CD14-positive monocyte (primary cell): ENCODE measurements around the gene FAM180B. TPM values are rescaled to one million over a fixed set of nuclear protein-coding genes. Genes with fewer than 3 reads are reported as not detected.

Experiments
- DNase-seq, 3 donors: peaks; one replicate each; pipeline ENCODE4 v3.0.0-alpha.2; 2011 to 2022
- H2AFZ ChIP-seq: 2 replicates; pipeline ENCODE4 v1.6.0; 2012; ENCODE audit warnings: mild to moderate bottlenecking, low read depth, low read length, inconsistent platforms; ENCODE audit not compliant: insufficient read depth, poor library complexity, severe bottlenecking
- H3K27ac ChIP-seq, 2 donors: 1 replicate in 1 of 2; 2 replicates in 1 of 2; pipeline ENCODE4 v1.5.1; 2012 to 2013; ENCODE audit warnings: low read length in 2 of 2, control low read depth in 1 of 2, inconsistent platforms in 1 of 2, low read depth in 1 of 2, mild to moderate bottlenecking in 1 of 2
- H3K27me3 ChIP-seq, 2 donors: one replicate each; pipeline versions ENCODE4 v1.6.0 to v1.6.1; 2011 to 2013; ENCODE audit warnings: low read length in 2 of 2; ENCODE audit not compliant: control insufficient read depth in 2 of 2, insufficient read depth in 2 of 2
- H3K36me3 ChIP-seq, 2 donors: replicated peaks in 1 of 2; 1 replicate in 1 of 2; 2 replicates in 1 of 2; pipeline versions ENCODE4 v1.5.1 to v1.6.1; 2012 to 2013; ENCODE audit warnings: low read length in 2 of 2, control low read depth in 1 of 2, inconsistent platforms in 1 of 2, mild to moderate bottlenecking in 1 of 2; ENCODE audit not compliant: insufficient read depth in 2 of 2, control insufficient read depth in 1 of 2
- H3K4me1 ChIP-seq, 2 donors: 1 replicate in 1 of 2; 2 replicates in 1 of 2; pipeline versions ENCODE4 v1.5.1 to v1.6.1; 2012 to 2013; ENCODE audit warnings: low read length in 2 of 2, control low read depth in 1 of 2, inconsistent platforms in 1 of 2, mild to moderate bottlenecking in 1 of 2, moderate library complexity in 1 of 2; ENCODE audit not compliant: insufficient read depth in 2 of 2, control insufficient read depth in 1 of 2
- H3K4me2 ChIP-seq: replicated peaks from 2 replicates; pipeline ENCODE3; 2012; ENCODE audit warnings: low read length, moderate library complexity, mild to moderate bottlenecking; ENCODE audit not compliant: poor library complexity, severe bottlenecking; ENCODE audit errors: extremely low read depth
- H3K4me3 ChIP-seq, 3 experiments: fragments of 200-600 bp in 1 of 3; sonication (generic) in 1 of 3; replicated peaks in 1 of 3; 1 replicate in 2 of 3; 2 replicates in 1 of 3; pipeline ENCODE4 v1.5.1; 2011 to 2013; ENCODE audit warnings: low read length in 3 of 3, mild to moderate bottlenecking in 3 of 3, control low read depth in 2 of 3, low read depth in 2 of 3, inconsistent platforms in 1 of 3, moderate library complexity in 1 of 3
- H3K79me2 ChIP-seq: 2 replicates; pipeline ENCODE4 v1.6.0; 2012; ENCODE audit warnings: mild to moderate bottlenecking, control low read depth, inconsistent platforms, low read length, moderate library complexity; ENCODE audit not compliant: insufficient read depth
- H3K9ac ChIP-seq: 2 replicates; pipeline ENCODE4 v1.6.0; 2017; ENCODE audit warnings: low read length, mild to moderate bottlenecking; ENCODE audit not compliant: insufficient read depth, poor library complexity, severe bottlenecking
- H3K9me3 ChIP-seq, 2 donors: replicated peaks in 1 of 2; 1 replicate in 1 of 2; 2 replicates in 1 of 2; pipeline versions ENCODE4 v1.5.1 to v1.6.1; 2012 to 2013; ENCODE audit warnings: low read length in 2 of 2, control low read depth in 1 of 2; ENCODE audit not compliant: control insufficient read depth in 1 of 2, insufficient read depth in 1 of 2
- H4K20me1 ChIP-seq: 2 replicates; pipeline ENCODE4 v1.6.0; 2012; ENCODE audit warnings: mild to moderate bottlenecking, low read length, control low read depth, moderate library complexity; ENCODE audit not compliant: insufficient read depth
- H3K27ac Mint-ChIP-seq, 7 donors: one replicate each; pipeline ENCODE4 v1.8.0; 2020; ENCODE audit warnings: mild to moderate bottlenecking in 7 of 7, mixed read lengths in 7 of 7, moderate library complexity in 6 of 7, inconsistent platforms in 2 of 7
- H3K27me3 Mint-ChIP-seq, 3 donors: one replicate each; pipeline ENCODE4 v1.8.0; 2021 to 2022; ENCODE audit warnings: low read depth in 3 of 3, mild to moderate bottlenecking in 3 of 3, mixed read lengths in 3 of 3, moderate library complexity in 3 of 3, inconsistent platforms in 1 of 3
- H3K36me3 Mint-ChIP-seq, 2 donors: one replicate each; pipeline ENCODE4 v1.8.0; 2020; ENCODE audit warnings: mixed read lengths in 2 of 2, inconsistent platforms in 1 of 2, mild to moderate bottlenecking in 1 of 2
- H3K4me1 Mint-ChIP-seq: one replicate; pipeline ENCODE4 v1.8.0; 2020; ENCODE audit warnings: mild to moderate bottlenecking, mixed read lengths
- H3K4me3 Mint-ChIP-seq, 2 donors: one replicate each; pipeline ENCODE4 v1.8.0; 2020; ENCODE audit warnings: mild to moderate bottlenecking in 2 of 2, mixed read lengths in 2 of 2, moderate library complexity in 1 of 2
- H3K9me3 Mint-ChIP-seq, 7 donors: one replicate each; pipeline ENCODE4 v1.8.0; 2020 to 2022; ENCODE audit warnings: mixed read lengths in 7 of 7, mild to moderate bottlenecking in 6 of 7, moderate library complexity in 6 of 7, inconsistent platforms in 2 of 7
- WGBS: methylation state at CpG from one replicate; pipeline ENCODE4 v1.1.5; 2013; ENCODE audit warnings: missing lambda C conversion rate; ENCODE audit not compliant: insufficient coverage; 5-methylcytosine and 5-hydroxymethylcytosine counted together
- intact Hi-C, 2 donors: fragments of 100-400 bp; cut with micrococcal nuclease; formaldehyde crosslinking; loops; one replicate each; pipeline versions ENCODE4 v1.15.0 to v1.15.1; 2023
- polyA plus RNA-seq, 3 donors: library from polyadenylated mRNA; depleted of rRNA in 1 of 3; unstranded in 2 of 3; stranded (reverse) in 1 of 3; fragments of 300-500 nt in 2 of 3; fragments of >200 nt in 1 of 3; fragmentation: Illumina TruSeq in 2 of 3; gene quantifications; 1 replicate in 2 of 3; 2 replicates in 1 of 3; pipeline ENCODE4 v1.2.3, GENCODE V29; 2012 to 2021
- TF ChIP-seq, protein P1 (sequence below): fragments of 200-600 bp; IDR thresholded peaks from one replicate; pipeline ENCODE4 v1.8.0; 2022; ENCODE audit warnings: antibody characterized with exemption, mild to moderate bottlenecking

The FAM180B gene
- polyA plus RNA-seq, 3 donors, result 0.13 TPM; not detected in 2

DNA sequence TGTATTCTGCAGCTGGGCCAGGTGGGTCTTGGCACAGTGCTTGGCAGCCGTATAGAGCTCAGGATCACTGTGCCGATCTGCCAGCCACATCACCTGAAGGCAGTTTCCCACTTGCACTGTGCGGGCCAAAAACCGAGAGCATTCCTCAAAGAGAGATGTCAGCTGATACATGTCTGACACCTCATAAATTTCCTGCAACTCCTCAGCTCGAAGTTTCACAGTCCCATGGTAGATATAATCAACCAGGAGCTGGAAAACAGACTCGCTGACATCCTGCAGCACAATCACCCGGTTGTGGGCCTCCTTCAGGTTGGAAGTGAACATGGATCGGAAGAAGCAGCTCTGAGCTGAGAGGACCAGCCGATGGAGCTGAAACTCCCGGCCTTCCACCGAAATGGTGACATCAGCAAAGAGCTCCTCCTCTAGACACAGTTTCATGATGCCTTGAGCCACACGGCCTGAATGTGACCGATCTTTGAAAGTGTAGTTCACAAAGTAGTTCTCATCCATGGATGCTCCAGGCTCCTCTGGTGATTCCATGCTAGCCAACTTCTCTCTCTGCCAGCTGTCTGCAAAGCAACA lies 8.9 kb upstream of the FAM180B start:
- Mint-ChIP-seq H3K27ac (peak overlapping the region in 5 of 7 donors; percentile 68 to 99 (median 96)), H3K4me1 (peaks cover 26% of the 10 kb centered on the region), H3K4me3 (no peak overlapping the region), H3K27me3 (no peaks in the 10 kb centered on the region), H3K36me3 (peaks cover 50 to 60% of the 10 kb centered on the region in 2 donors), H3K9me3 (no peaks in the 10 kb centered on the region)
- TF ChIP-seq, protein P1, sequence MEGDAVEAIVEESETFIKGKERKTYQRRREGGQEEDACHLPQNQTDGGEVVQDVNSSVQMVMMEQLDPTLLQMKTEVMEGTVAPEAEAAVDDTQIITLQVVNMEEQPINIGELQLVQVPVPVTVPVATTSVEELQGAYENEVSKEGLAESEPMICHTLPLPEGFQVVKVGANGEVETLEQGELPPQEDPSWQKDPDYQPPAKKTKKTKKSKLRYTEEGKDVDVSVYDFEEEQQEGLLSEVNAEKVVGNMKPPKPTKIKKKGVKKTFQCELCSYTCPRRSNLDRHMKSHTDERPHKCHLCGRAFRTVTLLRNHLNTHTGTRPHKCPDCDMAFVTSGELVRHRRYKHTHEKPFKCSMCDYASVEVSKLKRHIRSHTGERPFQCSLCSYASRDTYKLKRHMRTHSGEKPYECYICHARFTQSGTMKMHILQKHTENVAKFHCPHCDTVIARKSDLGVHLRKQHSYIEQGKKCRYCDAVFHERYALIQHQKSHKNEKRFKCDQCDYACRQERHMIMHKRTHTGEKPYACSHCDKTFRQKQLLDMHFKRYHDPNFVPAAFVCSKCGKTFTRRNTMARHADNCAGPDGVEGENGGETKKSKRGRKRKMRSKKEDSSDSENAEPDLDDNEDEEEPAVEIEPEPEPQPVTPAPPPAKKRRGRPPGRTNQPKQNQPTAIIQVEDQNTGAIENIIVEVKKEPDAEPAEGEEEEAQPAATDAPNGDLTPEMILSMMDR, result no peak
- H3K27me3 ChIP-seq, result no peaks in the 10 kb centered on the region
- H3K4me1 ChIP-seq, result peaks cover 20 to 26% of the 10 kb centered on the region in 2 donors
- no peak overlapping the region for H2AFZ ChIP-seq
- WGBS, result 89% methylated on average over 12 of the region's 13 CpGs
- H3K4me2 ChIP-seq, result no peak overlapping the region
- no peaks in the 10 kb centered on the region for H3K9me3 ChIP-seq
- H3K27ac ChIP-seq, result peak overlapping the region in 1 of 2 donors; percentile 89
- H3K79me2 ChIP-seq, result peaks cover 68% of the 10 kb centered on the region
- H3K4me3 ChIP-seq, result peak overlapping the region in 1 of 3 experiments; percentile 87
- no peak for DNase-seq
- peaks cover 48 to 61% of the 10 kb centered on the region in 2 donors for H3K36me3 ChIP-seq
- peaks cover 5% of the 10 kb centered on the region for H4K20me1 ChIP-seq
- intact Hi-C loops, result loop anchor here in 1 of 2 donors (5.0 to 10.0 kb wide), 2 partner anchors 150 to 187 kb away; partner anchors contain the start of genes FNBP4 and PSMC3
- H3K9ac ChIP-seq, result no peak overlapping the region

DNA sequence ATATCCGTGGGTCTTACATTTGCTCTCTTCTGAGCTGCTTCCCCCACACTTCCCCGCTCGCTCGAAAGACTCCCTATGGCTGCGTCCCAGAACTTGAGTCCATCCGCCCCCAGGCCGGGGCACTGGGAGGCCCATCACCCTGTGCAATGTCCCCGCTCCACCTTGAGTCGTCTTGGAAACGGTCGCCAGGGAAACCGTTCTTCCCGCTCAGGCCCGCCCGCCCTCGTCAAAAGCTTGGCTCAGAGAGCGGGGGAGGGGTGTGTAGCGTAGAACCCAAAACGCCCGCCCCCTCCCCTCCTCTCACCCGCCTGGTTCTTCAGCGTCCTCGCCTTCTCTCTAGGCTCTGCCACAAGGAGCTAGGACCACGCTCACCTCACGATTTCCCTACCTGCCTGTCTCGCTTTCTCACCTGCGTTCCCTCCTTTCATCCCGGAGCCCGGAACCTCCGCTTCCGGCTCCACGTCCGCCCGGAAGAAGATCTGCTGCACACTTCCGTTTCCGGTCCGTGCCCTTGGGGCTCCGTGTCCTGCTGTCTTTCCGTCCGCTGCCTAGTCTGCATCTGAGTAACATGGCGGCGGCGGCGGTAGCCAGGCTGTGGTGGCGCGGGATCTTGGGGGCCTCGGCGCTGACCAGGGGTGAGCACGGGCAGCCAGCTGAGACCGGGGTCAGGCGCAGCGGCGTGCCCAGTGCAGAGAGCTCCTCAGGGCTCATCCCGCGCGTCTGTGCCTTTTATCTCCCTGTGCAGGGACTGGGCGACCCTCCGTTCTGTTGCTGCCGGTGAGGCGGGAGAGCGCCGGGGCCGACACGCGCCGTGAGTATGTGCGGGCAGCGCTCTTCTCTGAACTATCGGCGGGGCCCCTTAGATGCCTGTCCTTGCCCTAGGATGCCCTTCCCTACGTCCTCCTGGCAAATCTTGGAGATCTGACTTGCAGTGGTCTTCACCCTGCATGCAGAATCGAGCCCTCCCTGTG lies 7.7 kb upstream of the FAM180B start, which contains the start of the genes KBTBD4 and NDUFS3:
Gene KBTBD4, minus strand, starts transcription at position 447 of the 971 bp plus-strand sequence. Its CDS starts 19 bp downstream, at position 428.
Gene NDUFS3, plus strand, starts transcription at position 551 of the 971 bp plus-strand sequence. Its CDS starts 18 bp downstream, at position 569.
- TF ChIP-seq, protein P1, result no peak
- under 1% methylated on average over 64 of the region's 72 CpGs for WGBS
- H3K27me3 ChIP-seq, result no peaks in the 10 kb centered on the region
- H3K27me3 Mint-ChIP-seq, result no peaks in the 10 kb centered on the region
- peaks cover 50 to 60% of the 10 kb centered on the region in 2 donors for H3K36me3 Mint-ChIP-seq
- intact Hi-C loops, result loop anchor here in 1 of 2 donors (5.0 to 10.0 kb wide), 2 partner anchors 152 to 186 kb away; partner anchors contain the start of genes FNBP4 and PSMC3
- no peaks in the 10 kb centered on the region for H4K20me1 ChIP-seq
- H3K27ac ChIP-seq, result peak within 1 kb of the TSS; percentile 57 to 89
- peak within 1 kb of the TSS; percentile 92 for H3K9ac ChIP-seq
- no peaks in the 10 kb centered on the region for H3K9me3 Mint-ChIP-seq
- H3K4me3 Mint-ChIP-seq, result peak within 1 kb of the TSS; percentile 99 to 100
- no peaks in the 10 kb centered on the region for H3K9me3 ChIP-seq
- peaks cover 20 to 26% of the 10 kb centered on the region in 2 donors for H3K4me1 ChIP-seq
- peaks cover 26% of the 10 kb centered on the region for H3K4me1 Mint-ChIP-seq
- H2AFZ ChIP-seq, result peak within 1 kb of the TSS; percentile 95
- peak within 1 kb of the TSS; percentile 88 to 99 (median 98) for H3K27ac Mint-ChIP-seq
- DNase-seq, result peak; percentile 85 to 91 (median 88)
- H3K36me3 ChIP-seq, result peaks cover 47 to 61% of the 10 kb centered on the region in 2 donors
- peak within 1 kb of the TSS; percentile 62 to 87 (median 83) for H3K4me3 ChIP-seq
- H3K79me2 ChIP-seq, result peaks cover 62% of the 10 kb centered on the region
- H3K4me2 ChIP-seq, result peak within 1 kb of the TSS; percentile 97
